HG02759 (cell line): ENCODE measurements around the gene PISD.
"Not testable (repeated sequence)": the region's sequence is repeated elsewhere in the genome, so short reads cannot be mapped to it uniquely, and the experiment has no call there.

ENCODE experiments used
- ATAC-seq: cut with Tn5 transposase; IDR thresholded peaks from one replicate; pipeline ENCODE4 v1.9.1; 2021; ENCODE audit warnings: mild to moderate bottlenecking, moderate library complexity; ENCODE audit not compliant: unreplicated experiment

The PISD gene

DNA sequence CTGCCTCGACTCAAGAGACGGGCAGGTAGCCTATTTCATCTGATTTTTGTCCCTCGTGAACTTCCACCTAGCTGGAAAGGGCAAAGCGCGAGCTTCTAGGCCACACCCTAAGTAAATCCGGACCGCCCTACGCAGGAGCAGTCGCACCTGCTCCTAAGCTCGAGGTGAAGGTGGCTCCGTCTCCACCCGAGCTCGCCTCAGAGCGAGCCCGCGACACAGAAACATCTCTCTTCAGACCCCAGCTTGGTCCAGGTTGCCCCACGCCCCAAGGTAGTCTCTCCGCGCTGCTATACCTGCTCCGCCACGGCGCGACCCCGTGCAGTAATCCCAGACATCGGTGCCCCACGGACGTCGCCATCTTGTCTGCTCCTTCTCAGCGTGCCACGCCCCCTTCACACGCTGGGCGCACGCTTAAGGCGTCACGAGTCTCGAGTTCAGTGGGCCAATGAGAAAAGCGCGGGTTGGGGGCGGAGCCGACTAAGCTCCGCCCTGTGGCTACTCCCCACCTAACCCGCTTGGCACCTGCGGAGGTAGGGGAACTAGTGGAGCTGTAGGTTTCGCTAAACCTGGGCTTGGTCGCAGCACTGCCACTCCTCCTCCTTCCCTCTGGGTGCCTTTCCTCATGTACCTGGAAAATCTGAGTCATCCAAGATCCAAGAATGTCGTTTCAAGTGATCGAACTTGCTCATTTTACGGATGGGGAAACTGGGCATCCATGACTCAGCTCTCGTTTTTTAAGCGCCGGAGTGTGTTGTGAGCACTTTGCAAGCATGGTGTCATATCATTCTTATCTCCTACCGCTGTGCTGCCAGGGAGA is at the start of gene PISD:
PISD (minus strand) TSS at position 365 of the 817 bp plus-strand sequence; CDS start at position 358, 7 bp downstream.
- ATAC-seq, result peak; percentile 88

DNA sequence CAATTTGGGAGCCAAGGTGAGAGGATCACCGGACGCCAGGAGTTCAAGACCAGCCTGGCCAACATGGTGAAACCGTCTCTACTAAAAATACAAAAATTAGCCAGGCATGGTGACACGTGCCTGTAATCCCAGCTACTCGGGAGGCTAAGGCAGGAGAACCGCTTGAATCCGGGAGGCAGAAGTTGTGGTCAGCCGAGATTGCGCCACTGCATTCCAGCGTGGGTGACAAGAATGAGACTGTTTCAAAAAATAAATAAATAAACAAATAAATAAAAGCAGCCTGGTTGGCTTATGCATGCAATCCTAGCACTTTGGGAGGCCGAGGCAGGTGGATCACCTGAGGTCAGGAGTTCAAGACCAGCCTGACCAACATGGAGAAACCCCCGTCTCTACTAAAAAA is 49.2 kb upstream of the PISD start:
- not testable (repeated sequence) for ATAC-seq

GRCh38 chr22:31707519-31707918 is 45.5 kb upstream of the PISD start:
- no peak for ATAC-seq

- ATAC-seq, result no peak
Measured at GRCh38 chr22:31695423-31695822, 33.4 kb upstream of the PISD start.

DNA sequence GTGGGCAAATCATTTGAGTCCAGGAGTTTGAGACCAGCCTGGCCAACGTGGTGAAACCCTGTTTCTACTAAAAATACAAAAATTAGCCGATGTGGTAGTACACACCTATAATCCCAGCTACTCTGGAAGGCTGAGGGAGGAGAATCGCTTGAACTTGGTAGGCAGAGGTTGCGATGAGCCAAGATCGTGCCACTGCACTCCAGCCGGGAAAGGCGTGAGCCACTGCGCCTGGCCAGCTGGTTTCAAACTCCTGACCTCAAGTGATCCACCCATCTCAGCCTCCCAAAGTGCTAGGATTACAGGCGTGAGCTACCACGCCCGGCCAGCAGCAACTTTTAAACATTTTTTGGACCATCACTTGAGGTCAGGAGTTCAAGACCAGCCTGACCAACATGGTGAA is 32.0 kb upstream of the PISD start:
- not testable (repeated sequence) for ATAC-seq

- no peak for ATAC-seq
Measured at GRCh38 chr22:31692186-31692886, 30.3 kb upstream of the PISD start.

- no peak for ATAC-seq
Measured at GRCh38 chr22:31691408-31691807, 29.4 kb upstream of the PISD start.

DNA sequence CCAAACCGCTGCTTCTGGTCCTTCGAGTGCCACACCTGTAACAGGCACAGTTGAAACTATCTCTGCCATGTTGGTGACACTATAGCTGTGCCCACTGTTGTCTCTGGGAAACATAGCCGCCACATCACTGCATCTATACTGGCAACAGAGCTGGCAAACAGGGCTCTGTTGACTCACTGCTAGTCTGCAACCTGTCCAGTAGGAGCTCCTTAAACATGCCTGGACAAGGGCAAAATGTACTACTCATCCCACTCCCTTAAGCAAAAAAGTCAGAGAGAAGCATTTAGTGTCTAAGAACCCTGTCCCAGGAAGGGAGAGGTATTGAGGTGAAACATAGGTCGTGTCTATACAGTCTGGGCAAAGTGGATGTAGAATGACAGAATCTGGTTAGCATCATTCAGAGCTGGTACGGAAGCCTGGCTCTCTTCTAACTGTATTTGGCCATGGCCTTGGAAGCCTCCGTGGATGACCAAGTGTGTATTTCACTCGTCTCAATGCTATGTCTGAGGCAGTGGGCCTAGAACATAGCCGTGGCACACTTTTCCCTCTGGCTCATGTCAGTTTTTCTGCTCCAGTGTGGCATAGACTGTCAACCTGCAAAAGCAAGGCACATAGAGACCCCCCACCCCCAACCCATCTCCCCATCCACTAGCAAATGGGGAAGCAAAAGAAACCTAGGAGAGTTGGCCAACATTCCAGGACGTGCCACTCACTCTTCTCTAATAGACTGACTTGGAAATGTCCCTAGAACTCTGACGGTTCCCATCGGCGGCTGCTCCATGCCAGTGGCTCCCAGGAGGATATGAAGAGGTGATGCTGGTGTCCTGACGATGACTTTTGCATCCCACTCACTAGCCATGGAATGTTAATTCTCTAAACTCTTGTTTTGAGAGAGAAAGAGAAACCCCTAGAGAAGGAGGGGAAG is 21.4 kb upstream of the PISD start:
- ATAC-seq, result no peak

GRCh38 chr22:31682751-31683150 is 20.7 kb upstream of the PISD start:
- ATAC-seq, result no peak

DNA sequence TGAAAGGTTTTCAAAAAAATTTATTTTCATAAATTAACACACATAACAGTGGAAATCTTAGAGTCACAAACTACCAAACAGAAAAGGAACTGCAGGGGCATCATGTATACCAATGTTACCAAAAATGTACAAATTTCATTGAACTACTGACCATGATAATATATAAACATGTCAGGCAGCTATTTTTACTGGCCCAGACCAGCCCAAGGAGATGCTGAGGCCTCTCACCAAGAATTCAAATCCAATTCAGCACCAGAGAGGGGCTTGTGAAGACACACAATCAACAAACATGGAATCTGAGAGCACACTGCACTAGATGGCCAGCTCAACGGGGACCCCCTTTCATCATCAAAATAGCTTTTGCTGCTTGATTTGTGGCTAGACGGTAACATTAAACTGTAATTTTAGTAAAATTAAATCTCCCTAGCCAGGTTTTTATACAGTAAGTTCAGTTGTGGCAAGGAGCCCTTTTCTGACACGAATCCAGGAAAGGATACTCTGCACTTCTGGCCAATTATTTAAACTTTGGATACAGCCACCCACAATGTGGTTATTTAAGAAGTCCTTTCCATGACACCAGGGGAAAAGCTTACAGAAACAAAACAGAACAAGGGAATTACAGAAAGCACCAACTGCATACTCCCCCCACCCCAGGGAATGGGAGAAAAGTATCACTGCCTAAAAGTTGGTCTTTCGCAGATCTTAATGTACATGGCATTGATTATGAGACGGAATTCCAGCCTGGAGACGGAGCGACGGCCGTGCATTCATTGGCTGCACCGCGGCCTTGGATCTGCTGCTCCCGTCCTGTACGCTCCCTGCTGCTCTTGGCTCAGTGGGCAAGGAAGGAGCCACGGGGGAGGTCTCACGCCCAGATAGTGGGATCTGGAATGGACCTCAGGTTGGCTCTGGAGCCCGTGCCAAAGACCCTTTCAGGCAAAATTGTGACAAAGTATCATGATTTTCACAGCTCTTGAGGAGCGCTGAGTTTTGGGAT is 19.6 kb upstream of the PISD start:
- no peak for ATAC-seq

- ATAC-seq, result no peak
Measured at GRCh38 chr22:31680861-31681341, 18.9 kb upstream of the PISD start.

GRCh38 chr22:31678748-31679147 is 16.7 kb upstream of the PISD start:
- ATAC-seq, result no peak

GRCh38 chr22:31676700-31677099 is 14.7 kb upstream of the PISD start:
- ATAC-seq, result peak; percentile 98

- ATAC-seq, result not testable (repeated sequence)
Measured at GRCh38 chr22:31674219-31674618, 12.2 kb upstream of the PISD start.

- ATAC-seq, result not testable (repeated sequence)
Measured at GRCh38 chr22:31668849-31669248, 6.8 kb upstream of the PISD start.

DNA sequence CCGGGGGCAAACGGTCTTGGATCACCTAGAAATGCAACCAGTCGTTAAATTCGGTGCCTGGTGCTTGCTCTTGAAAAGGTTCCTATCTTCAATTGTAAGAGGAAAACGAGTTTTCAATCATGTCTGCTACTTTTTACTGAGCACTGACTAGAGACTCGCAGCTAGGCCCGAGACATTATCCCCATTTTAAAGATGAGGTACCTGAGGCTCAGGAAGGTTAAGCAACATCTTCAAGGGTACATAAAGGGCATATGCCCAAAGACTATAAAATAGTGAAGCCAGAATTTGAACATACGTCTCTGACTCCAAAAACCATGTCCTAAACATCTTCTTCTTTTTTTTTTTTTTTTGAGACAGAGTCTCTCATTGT is 638 bp upstream of the PISD start:
- ATAC-seq, result no peak

- ATAC-seq, result not testable (repeated sequence)
Measured at GRCh38 chr22:31660860-31661341, 1.1 kb downstream of the PISD start.

- ATAC-seq, result no peak
Measured at GRCh38 chr22:31659246-31659645, 2.8 kb downstream of the PISD start.

DNA sequence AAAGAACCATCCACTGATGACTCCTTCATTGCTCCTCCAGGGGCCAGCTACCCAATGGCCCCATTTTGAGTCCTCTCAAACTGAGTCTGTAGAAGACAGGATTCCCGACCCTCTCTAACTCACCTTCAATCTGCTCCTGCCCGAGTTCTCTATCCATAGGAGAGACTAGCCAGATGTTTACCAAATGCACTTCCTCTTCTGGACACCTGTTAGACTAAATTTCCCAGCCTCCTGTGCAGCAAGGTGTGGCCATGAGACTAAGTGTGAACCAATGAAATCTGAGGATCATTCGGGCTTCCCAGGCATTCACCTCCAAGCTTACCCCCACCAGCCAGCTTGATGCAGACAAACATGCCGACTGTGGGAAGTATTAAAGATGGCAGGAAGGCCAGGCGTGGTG is 7.6 kb downstream of the PISD start:
- ATAC-seq, result no peak

- ATAC-seq, result no peak
Measured at GRCh38 chr22:31653944-31654343, 8.1 kb downstream of the PISD start.
